Transverse colon (tissue), 4 donors: ENCODE measurements around the gene ATP2B3.

ENCODE experiments used
- POLR2AphosphoS5 ChIP-seq, 3 donors: sonication (generic); formaldehyde crosslinking; IDR thresholded peaks; one replicate each; pipeline ENCODE4 v1.6.1; 2016; ENCODE audit warnings: antibody characterized with exemption in 3 of 3
- TF ChIP-seq, protein P1 (sequence below), 5 experiments: fragments of 200-600 bp in 3 of 5; fragments of 450-650 bp in 2 of 5; sonication (generic) in 3 of 5; IDR thresholded peaks; 1 replicate in 2 of 5; 2 replicates in 3 of 5; pipeline ENCODE4 v1.5.1; 2016 to 2017; ENCODE audit warnings: antibody characterized with exemption in 5 of 5, inconsistent platforms in 3 of 5, mild to moderate bottlenecking in 2 of 5, moderate library complexity in 1 of 5

DNA sequence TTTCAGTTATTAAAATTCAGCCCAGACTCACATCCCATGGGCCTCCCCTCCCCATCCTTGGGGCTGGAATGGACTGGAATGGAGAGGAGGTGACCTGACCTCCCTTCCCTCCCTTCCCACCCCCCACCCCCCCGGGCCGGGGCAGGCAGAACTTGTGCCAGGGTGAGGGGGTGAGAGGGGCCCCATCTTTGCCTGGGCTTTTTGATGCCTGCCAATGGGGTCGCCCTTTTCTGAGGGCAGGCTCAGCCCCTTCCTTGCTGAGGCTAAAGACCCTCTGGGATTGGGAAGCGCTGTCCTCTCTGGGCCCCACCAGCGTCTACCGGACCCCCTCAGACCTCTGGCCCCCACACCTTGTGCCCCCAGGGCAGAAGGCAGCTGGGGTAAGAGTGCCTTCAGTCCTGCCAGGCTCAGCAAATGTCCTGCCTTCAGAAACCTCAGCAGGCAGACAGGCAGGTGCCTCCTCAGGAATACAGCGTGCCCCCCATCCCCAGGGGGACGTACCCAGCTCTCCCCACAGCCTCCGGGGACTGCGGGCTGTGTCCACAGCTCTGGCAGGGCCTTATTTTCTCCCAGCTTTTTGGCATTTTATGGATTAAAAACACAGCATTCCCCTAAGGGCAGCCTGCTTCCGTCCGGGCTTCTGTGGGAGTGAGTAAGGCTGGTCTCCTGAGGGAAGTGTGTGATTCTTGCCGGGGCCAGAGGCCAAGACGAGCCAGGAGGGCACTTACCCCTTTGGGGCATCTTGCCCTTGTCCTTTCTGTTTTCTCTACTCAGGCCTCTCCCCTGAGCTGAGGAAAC, 94.1 kb downstream of the ATP2B3 start:
- no peak for TF ChIP-seq POLR2AphosphoS5 (IDR thresholded peaks at IDR 0.05)
- TF ChIP-seq, protein P1, sequence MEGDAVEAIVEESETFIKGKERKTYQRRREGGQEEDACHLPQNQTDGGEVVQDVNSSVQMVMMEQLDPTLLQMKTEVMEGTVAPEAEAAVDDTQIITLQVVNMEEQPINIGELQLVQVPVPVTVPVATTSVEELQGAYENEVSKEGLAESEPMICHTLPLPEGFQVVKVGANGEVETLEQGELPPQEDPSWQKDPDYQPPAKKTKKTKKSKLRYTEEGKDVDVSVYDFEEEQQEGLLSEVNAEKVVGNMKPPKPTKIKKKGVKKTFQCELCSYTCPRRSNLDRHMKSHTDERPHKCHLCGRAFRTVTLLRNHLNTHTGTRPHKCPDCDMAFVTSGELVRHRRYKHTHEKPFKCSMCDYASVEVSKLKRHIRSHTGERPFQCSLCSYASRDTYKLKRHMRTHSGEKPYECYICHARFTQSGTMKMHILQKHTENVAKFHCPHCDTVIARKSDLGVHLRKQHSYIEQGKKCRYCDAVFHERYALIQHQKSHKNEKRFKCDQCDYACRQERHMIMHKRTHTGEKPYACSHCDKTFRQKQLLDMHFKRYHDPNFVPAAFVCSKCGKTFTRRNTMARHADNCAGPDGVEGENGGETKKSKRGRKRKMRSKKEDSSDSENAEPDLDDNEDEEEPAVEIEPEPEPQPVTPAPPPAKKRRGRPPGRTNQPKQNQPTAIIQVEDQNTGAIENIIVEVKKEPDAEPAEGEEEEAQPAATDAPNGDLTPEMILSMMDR (IDR thresholded peaks at IDR 0.05): no peak
